Activated CD8-positive, alpha-beta T cell treated with anti-CD3 and anti-CD28 coated beads for 36 hours (primary cell): Measurements from ENCODE around the gene SLC1A4. TPM values are rescaled to one million over a fixed set of nuclear protein-coding genes. Genes with fewer than 3 reads are reported as not detected.
"Not testable (repeated sequence)": the region's sequence is repeated elsewhere in the genome, so short reads cannot be mapped to it uniquely, and the experiment has no call there.

Source experiments
- ATAC-seq: fragments of 200-7000 bp; cut with Tn5 transposase; one replicate; pipeline ENCODE4 v1.10.0; 2021; ENCODE audit warnings: mild to moderate bottlenecking, moderate library complexity
- CTCF ChIA-PET: fragments of 350-600 bp; sonication (Branson Sonifier 250); formaldehyde crosslinking; loops from one replicate; lab custom pipeline; 2021; ENCODE audit warnings: antibody characterized with exemption; lab: Charles Lee
- POLR2A ChIA-PET: fragments of 350-600 bp; sonication (Branson Sonifier 250); formaldehyde crosslinking; loops from one replicate; lab custom pipeline; 2021; ENCODE audit warnings: antibody characterized with exemption; lab: Charles Lee
- DNase-seq: peaks from one replicate; pipeline ENCODE4 v3.0.0-alpha.2; 2020
- H3K27ac Mint-ChIP-seq: one replicate; pipeline ENCODE4 v1.8.0; 2021; ENCODE audit warnings: mild to moderate bottlenecking, mixed read lengths
- H3K27me3 Mint-ChIP-seq: one replicate; pipeline ENCODE4 v1.8.0; 2021; ENCODE audit warnings: mixed read lengths
- H3K36me3 Mint-ChIP-seq: one replicate; pipeline ENCODE4 v1.8.0; 2021; ENCODE audit warnings: low read depth, mixed read lengths
- H3K4me1 Mint-ChIP-seq: one replicate; pipeline ENCODE4 v1.8.0; 2021; ENCODE audit warnings: low read depth, mixed read lengths
- H3K4me3 Mint-ChIP-seq: one replicate; pipeline ENCODE4 v1.8.0; 2021; ENCODE audit warnings: mild to moderate bottlenecking, moderate library complexity, mixed read lengths
- H3K9me3 Mint-ChIP-seq: one replicate; pipeline ENCODE4 v1.8.0; 2021; ENCODE audit warnings: mixed read lengths
- CTCF ChIP-seq: fragments of 200-600 bp; IDR thresholded peaks from one replicate; pipeline ENCODE4 v1.8.0; 2022; ENCODE audit warnings: antibody characterized with exemption, mild to moderate bottlenecking
- intact Hi-C: fragments of 100-400 bp; cut with micrococcal nuclease; formaldehyde crosslinking; loops from one replicate; pipeline ENCODE4 v1.10.0; 2022
- total RNA-seq, 2 experiments: library from RNA; stranded (reverse); gene quantifications; one replicate each; pipeline ENCODE4 v1.2.3, GENCODE V29; 2021

SLC1A4 gene
- total RNA-seq, 2 experiments from 2014 or later: 14.6 to 14.9 TPM

- ATAC-seq: no peak
- CTCF ChIA-PET: no interaction called here
- no peaks in the 10 kb centered on the region for H3K27me3 Mint-ChIP-seq
- POLR2A ChIA-PET: no interaction called here
- H3K4me1 Mint-ChIP-seq: no peaks in the 10 kb centered on the region
- no peak for DNase-seq
- intact Hi-C loops: no loop called here
- no peak overlapping the region for H3K4me3 Mint-ChIP-seq
- H3K36me3 Mint-ChIP-seq: no peaks in the 10 kb centered on the region
- H3K9me3 Mint-ChIP-seq: no peaks in the 10 kb centered on the region
- no peak overlapping the region for H3K27ac Mint-ChIP-seq
- no peak for TF ChIP-seq CTCF
These were observed 21.6 kb upstream of the SLC1A4 start for GRCh38 chr2:64967601-64968000.

DNA sequence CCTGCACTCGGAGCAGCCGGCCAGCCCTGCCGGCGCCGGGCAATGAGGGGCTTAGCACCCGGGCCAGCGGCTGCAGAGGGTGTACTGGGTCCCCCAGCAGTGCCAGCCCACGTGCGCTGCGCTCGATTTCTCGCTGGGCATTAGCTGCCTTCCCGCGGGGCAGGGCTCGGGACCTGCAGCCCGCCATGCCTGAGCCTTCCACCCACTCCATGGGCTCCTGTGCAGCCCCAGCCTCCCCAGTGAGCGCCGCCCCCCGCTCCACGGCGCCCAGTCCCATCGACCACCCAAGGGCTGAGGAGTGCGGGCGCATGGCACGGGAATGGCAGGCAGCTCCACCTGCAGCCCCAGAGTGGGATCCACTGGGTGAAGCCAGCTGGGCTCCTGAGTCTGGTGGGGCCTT, 20.1 kb upstream of the SLC1A4 start:
- H3K27ac Mint-ChIP-seq, H3K36me3 Mint-ChIP-seq, H3K27me3 Mint-ChIP-seq, POLR2A ChIA-PET, ATAC-seq, CTCF ChIA-PET, H3K4me3 Mint-ChIP-seq, intact Hi-C loops, DNase-seq, H3K9me3 Mint-ChIP-seq, H3K4me1 Mint-ChIP-seq: not testable (repeated sequence)

GRCh38 chr2:64970495-64970894, 18.7 kb upstream of the SLC1A4 start:
- intact Hi-C loops: no loop called here
- no peaks in the 10 kb centered on the region for H3K27me3 Mint-ChIP-seq
- no peak for DNase-seq
- no peak for TF ChIP-seq CTCF
- H3K36me3 Mint-ChIP-seq: no peaks in the 10 kb centered on the region
- ChIA-PET POLR2A (no interaction called here), CTCF (no interaction called here)
- H3K9me3 Mint-ChIP-seq: no peaks in the 10 kb centered on the region
- H3K27ac Mint-ChIP-seq: no peak overlapping the region
- H3K4me1 Mint-ChIP-seq: no peaks in the 10 kb centered on the region
- no peak overlapping the region for H3K4me3 Mint-ChIP-seq
- no peak for ATAC-seq

GRCh38 chr2:64972426-64972825, 16.8 kb upstream of the SLC1A4 start:
- TF ChIP-seq CTCF: no peak
- intact Hi-C loops: no loop called here
- no peak for ATAC-seq
- Mint-ChIP-seq H3K27ac (no peak overlapping the region), H3K4me1 (no peaks in the 10 kb centered on the region), H3K4me3 (no peak overlapping the region), H3K27me3 (no peaks in the 10 kb centered on the region), H3K9me3 (no peaks in the 10 kb centered on the region), H3K36me3 (no peaks in the 10 kb centered on the region)
- DNase-seq: no peak
- CTCF ChIA-PET: no interaction called here
- POLR2A ChIA-PET: interaction anchor here (1.2 to 1.4 kb wide), 2 partner anchors 16 kb away, joined by 3 read pairs; no protein-coding TSS in a partner anchor

DNA sequence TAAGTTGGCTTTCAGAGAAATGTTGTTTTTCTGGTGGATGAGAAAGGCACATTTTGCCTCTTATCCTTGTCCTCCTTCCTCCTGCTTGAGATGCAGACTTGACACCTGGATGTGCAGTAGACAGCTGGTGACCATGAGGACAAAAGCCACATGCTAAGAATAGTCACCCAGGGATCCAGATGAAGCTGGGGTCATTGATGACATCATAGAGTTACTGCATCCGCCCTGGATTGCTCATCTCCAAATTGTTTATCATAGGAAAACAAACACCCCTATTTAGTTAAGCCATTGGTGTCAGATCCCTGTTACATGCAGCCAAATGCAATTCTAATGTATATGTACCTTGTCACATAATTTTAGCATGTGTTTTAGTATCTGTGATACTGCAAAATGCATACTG, 16.3 kb upstream of the SLC1A4 start:
- Mint-ChIP-seq H3K27ac (no peak overlapping the region), H3K4me3 (no peak overlapping the region), H3K4me1 (no peaks in the 10 kb centered on the region), H3K9me3 (no peaks in the 10 kb centered on the region), H3K36me3 (no peaks in the 10 kb centered on the region), H3K27me3 (no peaks in the 10 kb centered on the region)
- TF ChIP-seq CTCF: no peak
- intact Hi-C loops: no loop called here
- DNase-seq (no peak), ATAC-seq (no peak)
- CTCF ChIA-PET: interaction anchor here (1.6 kb wide), 1 partner anchor 55 kb away, joined by 6 read pairs; no protein-coding TSS in a partner anchor
- POLR2A ChIA-PET: interaction anchor here (0.6 to 1.4 kb wide), 3 partner anchors 15 to 35 kb away, joined by 3 read pairs; no protein-coding TSS in a partner anchor
